Activated CD8-positive, alpha-beta memory T cell treated with anti-CD3 and anti-CD28 coated beads for 24 hours (primary cell): Measurements from ENCODE around the gene CNKSR1.

Source experiments
- DNase-seq: peaks from one replicate; pipeline ENCODE4 v3.0.0-alpha.2; 2020

The CNKSR1 gene, protein sequence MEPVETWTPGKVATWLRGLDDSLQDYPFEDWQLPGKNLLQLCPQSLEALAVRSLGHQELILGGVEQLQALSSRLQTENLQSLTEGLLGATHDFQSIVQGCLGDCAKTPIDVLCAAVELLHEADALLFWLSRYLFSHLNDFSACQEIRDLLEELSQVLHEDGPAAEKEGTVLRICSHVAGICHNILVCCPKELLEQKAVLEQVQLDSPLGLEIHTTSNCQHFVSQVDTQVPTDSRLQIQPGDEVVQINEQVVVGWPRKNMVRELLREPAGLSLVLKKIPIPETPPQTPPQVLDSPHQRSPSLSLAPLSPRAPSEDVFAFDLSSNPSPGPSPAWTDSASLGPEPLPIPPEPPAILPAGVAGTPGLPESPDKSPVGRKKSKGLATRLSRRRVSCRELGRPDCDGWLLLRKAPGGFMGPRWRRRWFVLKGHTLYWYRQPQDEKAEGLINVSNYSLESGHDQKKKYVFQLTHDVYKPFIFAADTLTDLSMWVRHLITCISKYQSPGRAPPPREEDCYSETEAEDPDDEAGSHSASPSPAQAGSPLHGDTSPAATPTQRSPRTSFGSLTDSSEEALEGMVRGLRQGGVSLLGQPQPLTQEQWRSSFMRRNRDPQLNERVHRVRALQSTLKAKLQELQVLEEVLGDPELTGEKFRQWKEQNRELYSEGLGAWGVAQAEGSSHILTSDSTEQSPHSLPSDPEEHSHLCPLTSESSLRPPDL

DNA sequence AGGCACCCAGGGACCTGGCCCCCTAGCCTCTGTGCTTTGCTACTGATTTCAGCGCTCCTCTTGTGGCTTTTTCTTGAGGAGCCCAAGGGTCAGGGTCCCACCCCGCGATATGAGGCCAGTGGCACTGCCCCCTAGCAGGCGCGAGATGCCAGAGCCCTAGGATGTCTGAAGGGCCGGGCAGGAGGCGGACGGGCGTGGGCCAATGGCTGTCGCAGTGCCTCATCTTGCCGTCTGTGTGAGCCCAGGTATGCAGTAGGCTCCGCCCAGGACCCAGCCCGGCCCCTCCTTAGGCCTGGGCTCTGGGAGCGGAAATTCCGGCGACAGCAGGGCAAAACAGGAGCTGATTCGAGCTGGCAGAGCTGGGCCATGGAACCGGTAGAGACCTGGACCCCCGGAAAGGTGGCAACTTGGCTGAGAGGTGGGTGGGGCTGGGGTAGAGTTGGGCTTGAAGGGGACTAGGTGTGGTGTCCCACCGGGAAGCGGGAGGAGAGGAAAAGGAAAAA is at the start of gene CNKSR1:
Gene CNKSR1, plus strand, starts transcription at position 310 of the 503 bp plus-strand sequence. Its CDS starts 57 bp downstream, at position 367.
- DNase-seq, result no peak

DNA sequence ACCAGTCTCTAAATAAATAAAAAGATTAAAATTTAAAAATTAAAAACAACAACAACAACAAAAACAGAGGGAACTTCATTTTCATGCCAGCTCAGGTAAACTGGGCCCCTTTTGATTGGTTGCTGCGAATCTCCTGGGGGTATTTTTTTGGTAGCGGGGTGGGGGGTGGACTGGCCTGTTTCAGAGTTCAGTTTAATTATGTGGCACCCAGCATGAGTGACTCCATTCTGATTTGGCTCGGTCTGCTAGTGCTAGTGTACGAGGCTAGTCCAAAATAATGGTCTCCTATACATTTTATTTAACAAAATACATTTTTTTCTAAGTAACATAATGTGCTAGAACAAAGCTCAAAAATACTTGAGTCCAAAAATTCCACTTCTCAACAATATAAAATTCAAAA is 47.5 kb upstream of the CNKSR1 start:
- DNase-seq, result no peak

GRCh38 chr1:26130695-26131094 is 46.6 kb upstream of the CNKSR1 start:
- no peak for DNase-seq

DNA sequence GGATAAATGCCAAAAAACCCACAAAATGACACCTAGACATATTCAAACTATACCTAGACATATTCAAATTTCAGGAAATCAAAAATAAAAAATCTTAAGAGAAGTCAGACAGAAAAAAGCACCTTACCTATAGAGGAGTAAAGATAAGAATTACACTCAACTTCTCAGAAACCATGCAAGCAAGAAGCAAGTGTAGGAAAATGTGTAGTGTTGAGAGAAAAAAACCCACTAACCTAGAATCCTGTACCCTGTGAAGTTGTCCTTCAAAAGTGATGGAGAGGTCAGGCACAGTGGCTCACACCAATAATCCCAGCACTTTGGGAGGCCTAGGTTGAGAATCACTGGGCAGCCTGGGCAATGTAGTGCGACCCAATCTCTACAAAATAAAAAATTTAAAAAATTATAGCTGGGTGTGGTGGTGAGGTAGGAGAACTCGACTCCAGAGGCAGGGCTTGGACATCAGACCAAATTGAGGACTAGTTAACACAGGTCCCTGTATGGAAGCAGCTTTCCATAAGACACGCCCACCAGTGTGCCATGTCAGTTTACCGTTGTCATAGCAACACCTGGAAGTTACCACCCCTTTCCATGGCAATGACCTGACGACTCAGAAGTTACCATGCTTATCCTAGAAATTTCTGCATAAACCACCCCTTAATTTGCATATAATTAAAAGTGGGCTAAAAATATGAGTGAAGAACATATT is 45.0 kb upstream of the CNKSR1 start:
- no peak for DNase-seq

GRCh38 chr1:26132834-26133167 is 44.5 kb upstream of the CNKSR1 start:
- DNase-seq, result no peak

DNA sequence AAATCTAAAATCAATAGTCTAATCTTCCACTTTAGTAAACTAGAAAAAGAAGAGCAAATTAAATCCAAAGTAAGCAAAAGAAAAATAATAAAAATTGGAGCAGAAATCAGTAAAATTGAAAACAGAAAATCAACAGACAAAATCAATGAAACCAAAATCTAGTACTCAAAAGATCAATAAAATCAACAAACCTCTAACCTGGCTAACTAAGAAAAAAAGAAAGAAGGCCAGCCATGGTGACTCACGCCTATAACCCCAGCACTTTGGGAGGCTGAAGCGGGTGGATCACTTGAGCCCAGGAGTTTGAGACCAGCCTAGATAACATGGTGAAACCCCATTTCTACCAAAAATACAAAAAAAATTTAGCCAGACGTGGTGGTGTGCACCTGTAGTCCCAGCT is 42.8 kb upstream of the CNKSR1 start:
- DNase-seq, result no peak

DNA sequence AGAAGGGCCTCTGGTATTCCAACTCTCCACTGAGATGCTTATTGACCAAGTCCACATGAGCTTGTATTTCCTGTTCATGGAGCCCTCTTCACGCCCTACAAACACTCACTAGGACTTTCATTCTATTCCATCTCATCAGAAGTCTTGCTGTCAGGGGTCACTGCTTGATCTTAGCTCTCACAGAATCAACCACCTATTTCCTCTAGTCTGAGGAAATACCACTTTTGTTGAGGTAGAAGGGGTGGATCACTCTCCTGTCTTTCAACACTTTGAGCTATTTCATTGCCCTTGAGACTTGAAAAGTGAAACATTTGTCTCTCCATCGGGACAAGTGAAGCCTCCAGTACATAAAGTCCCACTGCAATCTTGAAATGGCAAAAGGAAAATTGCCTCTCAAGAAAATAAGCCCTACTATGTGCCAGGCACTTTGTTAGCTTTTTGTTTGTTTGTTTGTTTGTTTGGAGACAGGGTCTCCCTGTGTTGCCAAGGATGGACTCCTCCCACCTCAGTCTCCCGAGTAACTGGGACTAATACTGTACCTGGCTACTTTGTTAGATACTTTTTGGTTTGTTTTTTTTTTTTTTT is 38.2 kb upstream of the CNKSR1 start:
- no peak for DNase-seq

- peak; percentile 21 for DNase-seq
Measured at GRCh38 chr1:26142159-26142558, 35.1 kb upstream of the CNKSR1 start.

DNA sequence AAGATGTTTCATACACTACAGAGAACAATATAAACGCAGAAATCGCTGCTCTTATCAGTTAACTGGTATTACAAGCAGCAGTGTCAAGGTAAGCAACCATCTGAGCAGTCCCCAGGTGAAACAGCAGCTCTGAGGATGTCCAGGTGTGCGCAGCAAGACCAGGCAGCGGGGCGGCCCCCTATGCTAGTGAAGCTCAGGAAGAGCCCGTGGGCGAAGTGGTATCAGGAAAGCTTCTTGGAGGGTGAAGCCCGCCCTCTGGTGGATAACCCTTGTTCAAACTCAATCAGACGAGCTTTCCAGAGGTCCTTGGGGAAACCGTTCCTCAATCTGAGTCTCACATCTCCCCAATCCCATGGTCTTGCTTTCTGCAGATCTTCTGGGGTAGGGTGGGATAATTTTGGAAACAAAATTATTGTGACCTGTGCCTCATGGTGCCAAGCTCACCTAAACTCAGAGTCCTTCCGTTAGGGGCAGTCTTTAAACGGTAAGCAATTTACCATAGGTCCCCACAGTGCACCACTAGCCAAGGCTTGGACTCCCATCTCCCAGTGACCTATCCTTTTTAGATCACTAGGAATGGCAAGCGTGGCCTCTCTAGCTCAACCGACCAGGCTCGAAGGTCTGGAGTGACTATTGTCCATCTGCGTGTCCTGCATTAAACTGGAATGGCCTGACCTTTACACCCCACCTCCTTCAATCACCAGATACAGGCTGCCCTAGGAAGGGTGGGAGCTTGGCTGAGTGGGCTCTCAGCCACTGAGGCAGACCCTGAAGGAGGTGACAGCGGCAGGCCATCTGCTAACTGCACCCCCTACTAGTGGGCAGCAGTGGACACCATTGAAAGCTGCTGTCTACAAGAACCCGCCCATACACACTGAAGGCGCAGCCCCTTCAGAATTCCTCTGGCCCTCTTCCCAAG is 32.0 kb upstream of the CNKSR1 start:
- DNase-seq, result peak; percentile 87

DNA sequence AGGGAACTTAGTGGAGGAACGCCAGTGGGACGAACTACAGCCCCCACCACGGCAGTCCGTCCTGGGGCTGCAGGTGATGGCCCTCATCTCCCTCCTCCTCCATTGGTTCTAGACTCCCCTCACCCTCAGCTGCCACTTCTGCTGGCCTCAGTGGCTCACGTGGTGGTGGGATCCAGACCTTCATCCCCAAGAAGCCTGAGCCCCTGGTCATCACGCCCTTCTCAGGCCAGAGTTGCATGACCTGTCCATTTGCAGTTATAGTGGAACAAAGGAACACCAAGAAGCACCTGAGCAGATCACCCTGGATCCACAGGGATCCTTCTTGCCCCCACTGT is 31.4 kb upstream of the CNKSR1 start:
- DNase-seq, result no peak

DNA sequence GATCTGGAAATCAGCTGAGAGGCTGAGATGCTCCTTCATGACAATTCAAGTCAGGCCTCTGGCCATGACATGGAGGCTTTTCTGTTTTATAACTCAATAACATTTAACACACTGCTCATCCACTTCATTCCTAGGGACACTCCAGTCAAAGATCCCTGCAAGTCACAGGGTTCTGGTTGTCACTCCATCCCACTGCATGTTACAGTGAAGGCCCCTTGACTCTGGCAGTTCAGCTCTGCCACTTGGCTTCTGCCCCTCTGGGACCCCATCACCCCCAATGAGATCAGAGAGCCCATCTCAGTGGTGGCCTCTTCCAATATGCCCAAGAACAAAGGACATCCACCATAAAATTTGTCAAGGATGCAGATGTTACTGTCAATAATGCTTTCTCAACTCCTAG is 28.4 kb upstream of the CNKSR1 start:
- DNase-seq, result peak; percentile 26

DNA sequence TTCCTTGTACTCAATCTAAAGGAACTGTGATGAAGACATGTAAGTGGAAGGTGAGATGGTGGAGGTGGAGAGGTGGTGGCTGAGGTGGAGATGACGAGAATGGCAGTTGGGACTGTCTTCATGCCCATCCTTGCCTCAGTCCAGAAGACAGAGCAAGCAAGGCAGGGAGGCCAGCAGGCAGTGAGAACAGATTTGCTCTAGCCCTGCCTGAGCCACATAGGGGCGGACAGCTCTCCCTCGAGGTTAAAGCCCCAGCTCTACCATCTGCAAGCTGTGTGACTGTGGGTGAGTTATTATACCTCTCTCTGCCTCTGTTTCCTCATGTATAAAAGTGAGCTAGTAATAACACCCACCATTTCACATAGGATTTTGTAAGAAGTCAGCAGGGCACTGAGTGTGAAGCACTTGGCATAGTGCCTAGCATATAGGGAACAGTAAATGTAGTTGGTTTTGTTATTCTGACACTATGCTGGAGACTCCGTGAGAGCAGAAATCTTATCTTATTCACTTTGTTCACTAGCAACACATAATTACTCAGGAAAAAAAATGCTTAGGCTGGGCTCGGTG is 23.2 kb upstream of the CNKSR1 start:
- no peak for DNase-seq

- DNase-seq, result no peak
Measured at GRCh38 chr1:26154750-26155149, 22.5 kb upstream of the CNKSR1 start.

- no peak for DNase-seq
Measured at GRCh38 chr1:26155370-26156284, 21.7 kb upstream of the CNKSR1 start.

GRCh38 chr1:26156285-26157038 is 20.8 kb upstream of the CNKSR1 start:
- no peak for DNase-seq

GRCh38 chr1:26158271-26158907 is 18.9 kb upstream of the CNKSR1 start:
- no peak for DNase-seq

GRCh38 chr1:26158908-26159742 is 18.2 kb upstream of the CNKSR1 start, which contains the start of gene FAM110D:
FAM110D (plus strand) TSS chr1:26159079; CDS start chr1:26161292, 2,213 bp downstream.
- no peak for DNase-seq

DNA sequence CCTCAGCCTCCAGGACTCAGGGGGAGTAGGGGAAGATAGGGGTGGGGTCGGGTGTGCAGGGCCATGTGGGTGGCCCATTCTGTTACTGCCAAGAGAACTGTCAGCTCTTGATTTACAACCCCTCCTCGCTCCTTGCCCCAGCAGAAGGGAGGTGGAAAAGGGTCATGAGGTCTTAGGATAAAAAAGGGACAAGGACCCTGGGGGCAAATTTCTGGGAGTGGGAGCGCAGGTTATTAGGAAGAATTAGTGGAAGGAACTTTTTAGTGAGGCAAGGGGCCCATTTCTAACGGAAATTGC is 17.6 kb upstream of the CNKSR1 start:
- DNase-seq, result no peak
